HG03175 (cell line): ENCODE measurements around the gene ROR1.

Experiments used
- ATAC-seq: cut with Tn5 transposase; IDR thresholded peaks from one replicate; pipeline ENCODE4 v1.9.1; 2021; ENCODE audit warnings: mild to moderate bottlenecking, moderate library complexity; ENCODE audit not compliant: unreplicated experiment

Gene ROR1

GRCh38 chr1:63903947-63904610 lies 130.3 kb downstream of the ROR1 start:
- ATAC-seq: no peak

DNA sequence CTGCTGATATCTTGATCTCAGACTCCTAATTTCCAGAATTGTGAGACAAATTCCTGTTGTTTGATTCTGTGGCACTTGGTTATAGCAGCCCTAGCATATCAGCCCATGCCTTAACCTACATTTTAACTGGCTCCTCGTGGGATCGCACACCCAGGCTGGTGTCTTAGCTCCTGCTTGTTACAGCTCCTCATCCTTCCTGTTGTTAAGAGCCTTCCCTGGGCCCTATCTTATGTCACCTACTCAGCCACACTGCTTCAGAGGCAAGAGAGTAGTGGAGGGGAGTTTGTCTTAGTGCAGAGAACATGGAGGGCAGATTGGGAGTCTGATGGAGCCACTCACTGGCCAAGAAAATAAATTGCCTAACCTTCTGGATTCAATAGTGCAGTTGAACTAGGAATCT lies 131.0 kb downstream of the ROR1 start:
- ATAC-seq: no peak

DNA sequence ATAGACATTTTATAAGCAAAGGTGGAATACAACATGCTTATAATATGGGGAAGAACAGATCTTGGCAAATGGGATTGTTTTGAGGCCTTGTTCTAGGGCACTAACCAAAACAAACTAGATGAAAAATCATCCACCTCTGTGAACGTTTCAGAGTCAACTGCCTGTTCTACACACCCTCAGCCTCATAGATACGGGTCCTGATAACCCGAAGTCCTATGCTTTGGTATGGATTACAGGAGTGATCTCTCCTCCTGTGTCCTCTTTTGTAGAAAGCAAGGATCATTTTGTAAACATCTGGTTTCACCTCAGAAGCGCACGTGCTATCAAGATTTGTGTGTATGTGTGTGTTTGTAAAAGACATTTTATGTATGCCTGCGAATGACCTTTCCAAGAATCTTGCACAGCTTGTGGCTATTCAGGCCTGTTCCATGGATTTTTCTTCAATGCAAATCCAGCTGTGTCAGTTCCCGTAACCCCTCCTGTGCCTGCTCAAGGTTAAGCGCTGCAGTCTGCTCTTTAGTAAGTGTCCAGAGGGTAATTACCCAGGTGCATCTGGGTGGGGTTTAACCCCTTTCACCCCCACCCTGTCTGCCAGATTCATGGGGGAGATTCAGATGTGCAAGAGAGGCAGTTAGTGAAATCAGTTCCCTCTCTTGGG lies 132.4 kb downstream of the ROR1 start:
- ATAC-seq: no peak

DNA sequence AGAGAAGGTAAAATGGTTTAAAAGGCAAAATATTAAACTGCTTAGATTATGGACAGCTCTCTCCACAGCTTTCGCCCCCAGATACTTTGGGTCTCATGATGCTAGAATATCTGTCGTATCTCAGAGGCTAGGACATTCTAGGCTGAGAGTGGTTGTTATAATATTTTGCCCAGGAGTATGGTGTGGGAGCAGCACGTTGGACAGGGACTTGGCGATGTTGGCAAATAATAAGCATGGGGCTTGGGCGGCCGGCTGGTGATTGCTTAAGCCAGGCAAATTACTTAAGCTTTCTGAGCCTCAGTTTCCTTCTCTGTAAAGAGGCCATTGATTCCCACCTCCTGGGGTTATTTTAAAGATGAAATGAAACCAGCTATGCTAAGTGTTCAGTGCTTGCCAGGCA lies 133.2 kb downstream of the ROR1 start:
- ATAC-seq: no peak

GRCh38 chr1:63908016-63908415 lies 134.2 kb downstream of the ROR1 start:
- ATAC-seq: no peak

GRCh38 chr1:63909526-63909925 lies 135.7 kb downstream of the ROR1 start:
- no peak for ATAC-seq

GRCh38 chr1:63911049-63911448 lies 137.2 kb downstream of the ROR1 start:
- ATAC-seq: no peak

DNA sequence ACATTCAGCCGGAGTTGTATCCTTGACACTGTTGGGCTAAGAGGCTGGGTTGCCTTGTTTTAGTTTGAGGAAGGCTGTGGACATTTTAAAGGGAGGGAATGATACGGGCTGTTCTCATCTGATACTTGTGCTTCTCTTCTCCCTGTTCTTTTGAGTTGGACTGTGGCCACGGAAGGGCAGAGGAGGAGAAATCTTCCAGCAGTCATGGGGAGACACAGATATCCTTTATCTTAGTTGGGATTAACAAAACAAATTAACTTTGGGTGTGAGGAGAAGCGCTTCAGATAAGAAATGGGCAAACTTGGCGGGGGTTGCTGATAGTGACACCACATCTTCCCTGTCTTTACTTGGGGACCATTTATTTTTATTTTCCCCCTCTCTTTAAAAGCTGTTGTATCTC lies 138.8 kb downstream of the ROR1 start:
- ATAC-seq: no peak

DNA sequence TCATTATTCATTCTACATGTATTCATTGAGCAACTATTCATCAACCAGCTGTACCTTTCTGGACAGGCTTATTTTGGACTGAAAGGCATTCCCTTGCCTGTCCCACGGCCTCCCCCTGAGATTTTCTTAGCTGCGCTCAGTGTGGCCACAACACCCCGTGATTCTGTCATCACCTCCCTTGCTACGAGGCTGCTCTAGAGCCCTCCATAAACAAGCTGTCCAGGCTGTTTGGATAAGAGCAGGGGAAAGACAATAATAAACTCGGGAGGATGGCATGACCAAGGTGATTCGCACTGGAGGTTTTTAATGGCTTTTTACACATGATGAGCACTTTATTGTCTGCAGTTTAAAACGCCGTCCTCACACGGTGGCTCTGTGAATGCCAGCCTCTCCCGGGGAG lies 139.7 kb downstream of the ROR1 start:
- no peak for ATAC-seq

- ATAC-seq: no peak
Measured at GRCh38 chr1:63914241-63914640, 140.4 kb downstream of the ROR1 start.

DNA sequence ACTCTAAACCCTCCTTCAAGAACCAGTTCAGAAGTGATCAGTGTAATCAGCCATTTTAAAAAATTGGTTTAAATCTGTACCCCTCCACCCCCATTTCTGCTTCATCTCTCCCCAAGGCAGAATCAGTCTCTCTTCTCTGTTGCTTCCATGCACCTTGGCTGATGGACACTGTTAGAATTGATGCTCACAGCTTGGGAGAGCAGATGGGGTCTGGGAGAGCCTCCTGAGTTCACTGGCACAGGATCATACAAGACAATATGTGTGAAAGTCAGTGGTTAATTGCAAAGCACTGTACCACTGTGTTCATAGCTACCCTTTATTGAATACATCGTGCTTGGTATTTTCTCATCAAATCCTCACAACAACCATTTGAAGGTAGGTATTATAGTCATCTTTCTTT lies 140.9 kb downstream of the ROR1 start:
- no peak for ATAC-seq

GRCh38 chr1:63915121-63915520 lies 141.3 kb downstream of the ROR1 start:
- no peak for ATAC-seq

GRCh38 chr1:63916485-63917360 lies 142.9 kb downstream of the ROR1 start:
- ATAC-seq: no peak

- ATAC-seq: no peak
Measured at GRCh38 chr1:63917571-63918417, 144.0 kb downstream of the ROR1 start.

DNA sequence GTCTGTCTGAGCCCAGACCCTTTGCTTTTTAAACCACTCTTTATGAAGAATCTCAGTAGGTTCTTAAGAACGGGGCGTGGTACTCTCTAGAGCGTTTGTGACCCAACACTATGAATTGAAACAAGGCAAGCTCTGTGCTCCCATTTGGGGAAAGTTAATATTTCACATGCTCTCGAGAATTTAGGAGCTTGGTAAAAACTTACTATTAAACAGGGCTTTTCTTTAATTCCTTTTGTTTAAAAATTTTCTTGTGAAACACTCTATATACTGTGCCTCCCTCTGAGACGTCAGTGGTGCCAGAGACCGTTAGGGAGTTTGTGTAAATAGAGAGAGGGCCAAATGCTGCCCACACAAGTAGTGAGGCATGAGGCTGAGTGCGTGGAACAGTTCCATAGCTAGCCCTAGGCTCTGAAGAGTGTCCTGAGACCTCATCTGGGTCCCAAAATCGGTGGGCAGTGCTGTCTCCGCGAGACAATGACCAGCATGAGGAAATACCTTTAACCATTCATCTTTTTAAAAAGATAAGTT lies 144.7 kb downstream of the ROR1 start:
- no peak for ATAC-seq

DNA sequence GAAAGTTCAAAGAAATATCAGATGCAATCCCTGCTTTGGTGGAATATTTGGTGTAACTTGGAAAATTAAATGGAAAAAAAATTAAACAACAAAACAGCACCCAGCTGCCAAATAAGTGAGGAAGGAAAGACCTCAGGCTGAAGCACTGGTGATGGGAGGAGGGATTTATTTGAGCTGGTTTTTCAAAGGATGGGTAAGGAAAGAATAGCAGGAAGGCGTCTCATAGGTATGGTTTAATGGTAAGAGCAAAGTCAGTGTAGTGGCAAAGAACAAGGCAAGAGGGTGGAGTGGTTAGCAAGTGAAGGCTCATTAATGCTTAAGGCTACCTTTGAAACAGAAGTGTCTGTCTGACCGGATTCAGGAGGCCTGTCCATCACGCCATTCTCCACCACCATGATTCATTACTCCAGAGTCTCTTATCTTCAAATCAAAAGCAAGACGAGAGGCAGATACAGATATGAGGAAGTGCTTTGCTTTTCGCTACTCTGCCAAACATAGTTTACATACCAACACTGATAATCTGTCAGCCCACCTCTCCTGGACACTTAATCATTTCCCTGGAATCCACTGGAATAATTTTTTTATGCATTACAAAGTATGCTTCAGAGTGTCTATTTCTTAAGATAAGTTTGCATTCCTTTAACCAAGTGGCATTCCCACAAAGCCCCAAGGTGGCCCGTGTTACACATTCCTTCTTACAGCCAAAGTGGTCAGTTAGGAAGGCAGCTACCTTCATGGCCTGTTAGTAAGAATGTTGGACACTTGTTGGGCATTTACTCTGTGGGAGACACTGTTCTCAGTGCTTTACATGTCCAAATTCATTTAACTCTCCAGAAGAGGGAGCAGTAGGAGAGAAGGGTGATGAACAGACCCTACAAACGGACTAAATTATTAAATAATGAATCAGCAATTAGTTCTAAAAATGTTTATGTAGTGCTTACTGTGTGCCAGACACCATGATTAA lies 146.6 kb downstream of the ROR1 start:
- ATAC-seq: no peak

DNA sequence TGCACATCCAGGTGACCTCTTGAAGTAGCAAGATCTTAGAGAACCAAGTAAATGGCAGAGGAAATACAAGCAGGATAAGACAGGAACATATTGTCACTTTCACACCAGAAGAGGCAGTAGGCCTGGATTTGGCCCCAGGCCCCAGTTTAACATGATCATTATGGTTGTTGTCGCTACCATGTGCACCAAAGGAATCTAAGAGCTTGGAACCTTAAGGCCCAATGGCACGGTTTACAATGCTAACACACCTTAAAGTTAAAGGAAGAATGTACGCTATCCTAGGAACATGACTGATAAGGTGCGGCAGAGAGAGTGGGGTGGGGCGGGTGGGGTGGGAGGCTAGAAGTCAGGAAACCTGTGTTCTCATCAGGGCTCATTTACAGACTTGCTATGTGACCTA lies 147.5 kb downstream of the ROR1 start:
- ATAC-seq: no peak

DNA sequence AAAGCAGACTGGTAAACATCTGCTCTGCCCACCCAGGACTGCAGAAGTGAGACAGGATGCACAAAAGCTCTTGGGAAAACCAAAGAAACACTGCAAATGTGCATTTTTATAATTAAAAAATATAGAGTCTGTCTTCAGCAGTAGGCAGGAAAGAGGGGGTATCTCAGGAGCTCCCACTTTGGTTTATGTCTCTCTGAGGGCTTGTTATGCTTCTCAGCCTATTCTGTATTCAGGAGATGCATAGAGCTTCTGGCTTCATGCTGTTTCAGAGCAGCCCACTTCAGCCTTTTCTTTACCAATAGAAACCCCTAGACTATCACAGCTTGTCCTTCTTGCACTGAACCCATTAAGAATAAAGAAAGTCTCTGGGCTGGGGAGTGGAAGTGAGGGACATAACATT lies 148.0 kb downstream of the ROR1 start:
- no peak for ATAC-seq

DNA sequence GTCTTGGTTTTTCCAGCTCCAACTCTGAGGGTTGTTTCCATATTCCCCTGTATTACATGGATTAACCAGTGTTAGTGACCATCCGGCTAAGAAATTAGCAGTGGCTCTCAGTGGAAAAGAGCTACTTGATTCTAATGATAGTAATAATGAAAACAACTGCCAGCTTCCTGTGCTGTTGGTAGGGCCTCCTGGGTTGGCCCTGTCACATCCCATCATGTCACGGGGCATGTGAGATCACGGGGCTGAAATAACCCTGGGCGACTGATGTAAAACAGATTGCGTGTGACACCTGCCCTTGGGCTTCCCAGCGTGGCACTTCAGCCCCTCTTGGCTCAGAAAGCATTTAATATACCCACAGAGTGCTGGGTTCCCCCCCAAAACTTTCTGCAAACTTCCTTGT lies 149.0 kb downstream of the ROR1 start:
- no peak for ATAC-seq

- no peak for ATAC-seq
Measured at GRCh38 chr1:63923302-63923701, 149.5 kb downstream of the ROR1 start.
